ENCODE results near the gene USH2A.

USH2A gene

GRCh38 chr1:215583185-215583749 lies 840.0 kb downstream of the USH2A start:
- DNase-seq, result no peak

- no peak for DNase-seq
Measured at GRCh38 chr1:215581896-215582295, 841.4 kb downstream of the USH2A start.

Data from activated CD8-positive, alpha-beta memory T cell treated with anti-CD3 and anti-CD28 coated beads, Interleukin-2, amount 50 U/mL, for 4 hours (primary cell).